COLO829 (cell line): ENCODE measurements around the gene ZNF664.

ENCODE experiments used
- DNase-seq: peaks from one replicate; pipeline ENCODE4 v3.0.0; 2012; ENCODE audit warnings: low spot score

The ZNF664 gene

DNA sequence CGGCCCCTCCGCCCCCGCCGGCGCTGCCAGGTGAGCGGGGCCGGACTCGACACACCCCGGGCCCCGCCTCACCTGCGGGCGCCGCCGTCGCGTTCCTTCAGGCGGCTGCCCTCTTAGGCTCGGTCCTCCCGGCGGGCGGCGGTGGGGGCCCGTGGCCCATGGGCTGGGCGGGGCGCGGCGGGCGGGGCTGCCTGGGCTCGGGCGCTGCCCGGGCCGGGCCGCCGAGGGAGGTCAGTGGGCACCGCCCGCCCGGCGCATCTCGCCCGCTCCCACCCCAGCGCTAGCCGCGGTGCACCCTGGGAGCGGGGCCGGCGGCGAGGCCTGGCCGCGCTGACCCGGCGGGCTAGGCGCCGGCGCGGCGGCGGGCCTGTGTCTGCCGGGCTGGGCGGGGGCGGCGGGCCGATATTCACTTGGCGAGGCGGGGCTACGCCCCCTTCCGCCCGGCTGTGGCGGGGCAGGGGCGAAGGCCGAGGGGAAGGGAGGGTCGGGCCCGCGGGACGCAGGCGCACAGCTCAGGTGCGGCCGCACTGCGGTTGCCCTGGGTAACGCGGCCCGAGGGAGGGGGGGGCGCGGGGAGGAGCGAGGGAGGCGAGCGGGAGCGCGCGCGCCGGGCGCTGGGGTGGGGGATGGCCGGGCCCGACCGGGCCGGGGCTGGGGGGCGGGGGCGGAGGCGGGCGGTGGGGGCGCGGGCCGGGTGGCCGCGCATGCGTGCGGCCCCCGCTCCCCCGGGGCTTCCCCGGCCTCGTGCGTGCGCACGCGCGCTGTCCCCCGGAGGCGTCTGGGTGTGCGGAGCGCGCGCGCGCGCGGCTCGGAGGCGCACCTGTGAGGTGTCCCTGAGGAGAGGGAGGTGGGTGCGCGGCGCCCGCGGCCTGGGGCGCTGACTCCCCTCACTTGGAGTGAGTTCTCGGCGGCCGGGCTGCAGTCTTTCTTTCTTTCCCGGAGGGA lies at the start of gene ZNF664, which contains the start of gene CCDC92:
ZNF664 (plus strand) TSS at position 759 of the 945 bp plus-strand sequence. CDS start 38,930 bp downstream, outside the sequence.
CCDC92 (minus strand) TSS at position 375 of the 945 bp plus-strand sequence. CDS start 28,526 bp downstream, outside the sequence.
- peak; percentile 85 for DNase-seq

DNA sequence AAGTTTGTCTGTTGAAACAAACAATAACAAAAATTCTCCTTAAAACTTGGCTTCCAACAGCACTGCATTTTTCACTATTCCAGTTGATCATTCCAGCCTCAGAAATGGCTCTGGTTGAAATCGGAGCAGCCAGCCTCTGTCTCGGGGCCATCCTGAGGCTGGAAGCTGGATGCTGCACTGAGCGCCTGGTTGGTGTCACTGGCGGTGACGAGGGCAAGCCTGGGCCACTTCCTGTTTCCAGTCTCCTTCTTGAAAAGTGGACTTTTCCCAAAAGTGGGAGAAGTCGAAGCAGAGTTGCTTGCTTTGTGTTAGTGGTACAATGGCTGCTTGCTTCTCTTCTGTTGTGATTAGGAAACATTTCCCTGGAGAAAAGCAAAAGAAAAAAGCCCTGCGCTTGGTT lies 49.1 kb upstream of the ZNF664 start:
- DNase-seq: no peak

DNA sequence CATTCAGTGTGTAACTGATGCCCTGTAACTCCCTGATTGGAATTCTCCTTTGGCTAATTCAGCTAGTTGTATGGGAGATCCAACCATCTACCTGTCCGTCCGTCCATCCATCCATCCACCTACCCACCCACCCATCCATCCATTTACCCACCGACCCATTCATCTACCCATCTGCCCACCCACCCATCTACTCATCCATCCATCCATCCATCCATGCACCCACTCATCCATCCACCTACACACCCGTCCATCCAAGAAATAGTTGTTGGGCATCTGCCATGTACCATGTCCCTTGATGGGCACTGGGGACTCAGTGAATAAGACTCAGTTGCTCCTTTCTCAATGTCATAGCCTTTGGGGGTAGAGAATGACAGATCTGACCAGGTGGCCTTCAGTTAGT lies 48.5 kb upstream of the ZNF664 start:
- DNase-seq: no peak

DNA sequence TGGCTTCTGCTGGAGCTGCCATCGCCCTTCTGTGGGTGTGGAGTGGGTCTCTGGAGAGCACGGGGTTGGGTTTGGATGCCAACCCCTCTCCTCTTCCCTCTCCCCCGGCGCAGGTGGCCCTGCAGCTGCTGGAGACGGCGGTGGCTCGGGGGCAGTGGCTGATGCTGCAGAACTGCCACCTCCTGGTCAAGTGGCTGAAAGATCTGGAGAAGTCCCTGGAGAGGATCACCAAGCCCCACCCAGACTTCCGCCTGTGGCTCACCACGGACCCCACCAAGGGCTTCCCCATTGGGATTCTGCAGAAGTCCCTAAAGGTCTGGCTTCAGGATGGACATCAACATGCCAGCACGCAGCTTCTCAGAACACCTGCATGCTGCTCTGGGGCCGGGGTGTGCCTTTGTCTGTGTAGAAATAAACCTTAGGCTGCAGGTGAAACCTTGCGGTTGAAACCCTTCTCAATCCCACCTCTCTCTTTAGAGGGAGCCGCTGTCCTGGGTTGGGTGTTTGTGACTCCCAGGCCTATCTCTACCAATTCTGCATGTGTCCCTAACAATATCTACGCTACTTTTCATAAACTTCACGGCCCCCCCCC lies 44.6 kb upstream of the ZNF664 start:
- no peak for DNase-seq

GRCh38 chr12:123928897-123929296 lies 44.1 kb upstream of the ZNF664 start:
- no peak for DNase-seq

- no peak for DNase-seq
These were observed 43.0 kb upstream of the ZNF664 start for GRCh38 chr12:123929946-123930583.

DNA sequence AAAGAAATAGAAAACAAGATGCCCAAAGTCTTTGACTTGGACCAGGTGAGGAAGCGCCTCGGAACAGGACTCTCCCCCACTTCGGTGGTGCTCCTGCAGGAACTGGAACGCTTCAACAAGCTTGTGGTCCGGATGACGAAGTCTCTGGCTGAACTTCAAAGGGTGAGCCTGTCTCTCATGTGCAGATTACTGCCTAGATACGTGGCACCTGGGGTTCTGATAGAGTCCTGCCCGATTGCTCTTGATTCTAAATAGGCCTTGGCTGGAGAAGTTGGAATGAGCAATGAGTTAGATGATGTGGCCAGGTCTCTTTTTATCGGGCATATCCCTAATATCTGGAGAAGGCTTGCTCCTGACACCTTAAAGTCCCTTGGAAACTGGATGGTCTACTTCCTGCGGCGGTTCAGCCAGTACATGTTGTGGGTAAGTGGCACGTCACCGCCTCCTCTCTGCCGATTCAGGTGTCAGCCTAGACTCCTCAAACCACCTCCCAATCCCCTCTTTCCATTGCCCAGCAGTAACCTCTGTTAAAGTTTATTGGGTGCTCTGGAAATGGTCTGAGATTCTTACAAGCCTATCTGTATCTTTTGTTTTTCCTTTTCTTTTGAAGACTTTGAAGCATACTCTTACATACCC lies 41.2 kb upstream of the ZNF664 start:
- DNase-seq: no peak

GRCh38 chr12:123933214-123933613 lies 39.8 kb upstream of the ZNF664 start:
- no peak for DNase-seq

DNA sequence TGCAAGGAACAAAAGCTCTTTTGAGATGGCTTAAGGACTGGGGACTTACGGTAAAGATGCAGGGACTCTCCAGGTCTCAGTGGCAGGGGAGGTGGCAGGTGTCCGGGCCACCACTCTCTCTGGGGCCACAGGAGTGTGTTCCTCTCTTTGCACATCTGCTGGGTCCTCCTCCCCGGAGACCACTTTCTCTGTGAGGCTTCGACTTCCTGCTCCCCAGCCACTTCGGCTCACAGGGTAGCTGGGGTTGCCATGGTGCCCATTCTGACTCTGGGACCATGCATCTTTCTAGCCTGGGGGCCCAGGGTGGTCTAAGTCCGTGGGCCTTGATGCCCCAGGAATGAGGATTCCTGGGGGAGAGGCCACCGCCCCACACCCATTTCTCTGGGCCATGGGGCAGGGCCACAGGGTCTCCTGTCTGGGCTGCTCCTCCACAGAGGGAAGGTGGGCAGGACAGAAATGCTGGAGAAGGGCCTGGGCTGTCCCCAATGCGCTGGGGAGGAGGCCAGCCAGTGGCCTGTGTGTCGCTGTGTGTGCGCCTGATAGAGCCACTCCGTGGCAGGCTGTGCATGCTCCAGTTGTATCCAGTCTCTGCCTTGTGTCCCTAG lies 38.9 kb upstream of the ZNF664 start:
- DNase-seq: no peak

- no peak for DNase-seq
These were observed 38.2 kb upstream of the ZNF664 start for GRCh38 chr12:123934829-123935228.

GRCh38 chr12:123935956-123936355 lies 37.1 kb upstream of the ZNF664 start:
- DNase-seq: no peak

DNA sequence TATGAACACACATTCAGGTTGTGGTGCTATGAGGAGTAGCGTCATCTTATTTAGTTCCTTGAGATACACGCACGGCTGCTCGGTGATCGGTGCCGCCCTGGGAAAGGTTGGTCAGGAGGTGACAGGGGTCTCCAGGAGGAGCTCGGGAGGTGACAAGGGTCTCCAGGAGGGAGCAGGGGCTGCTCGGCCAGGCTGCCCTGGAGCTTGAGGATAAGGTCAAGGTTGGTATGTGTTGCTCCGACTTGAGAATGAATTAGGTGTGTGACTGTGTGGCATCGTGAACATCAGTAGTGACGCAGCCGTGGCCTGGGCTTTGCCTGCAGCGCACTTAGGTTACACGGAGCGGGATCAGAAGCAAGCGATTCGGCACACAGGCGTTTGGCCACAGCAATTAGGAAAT lies 36.5 kb upstream of the ZNF664 start:
- no peak for DNase-seq

- no peak for DNase-seq
These were observed 35.9 kb upstream of the ZNF664 start for GRCh38 chr12:123936956-123937706.

DNA sequence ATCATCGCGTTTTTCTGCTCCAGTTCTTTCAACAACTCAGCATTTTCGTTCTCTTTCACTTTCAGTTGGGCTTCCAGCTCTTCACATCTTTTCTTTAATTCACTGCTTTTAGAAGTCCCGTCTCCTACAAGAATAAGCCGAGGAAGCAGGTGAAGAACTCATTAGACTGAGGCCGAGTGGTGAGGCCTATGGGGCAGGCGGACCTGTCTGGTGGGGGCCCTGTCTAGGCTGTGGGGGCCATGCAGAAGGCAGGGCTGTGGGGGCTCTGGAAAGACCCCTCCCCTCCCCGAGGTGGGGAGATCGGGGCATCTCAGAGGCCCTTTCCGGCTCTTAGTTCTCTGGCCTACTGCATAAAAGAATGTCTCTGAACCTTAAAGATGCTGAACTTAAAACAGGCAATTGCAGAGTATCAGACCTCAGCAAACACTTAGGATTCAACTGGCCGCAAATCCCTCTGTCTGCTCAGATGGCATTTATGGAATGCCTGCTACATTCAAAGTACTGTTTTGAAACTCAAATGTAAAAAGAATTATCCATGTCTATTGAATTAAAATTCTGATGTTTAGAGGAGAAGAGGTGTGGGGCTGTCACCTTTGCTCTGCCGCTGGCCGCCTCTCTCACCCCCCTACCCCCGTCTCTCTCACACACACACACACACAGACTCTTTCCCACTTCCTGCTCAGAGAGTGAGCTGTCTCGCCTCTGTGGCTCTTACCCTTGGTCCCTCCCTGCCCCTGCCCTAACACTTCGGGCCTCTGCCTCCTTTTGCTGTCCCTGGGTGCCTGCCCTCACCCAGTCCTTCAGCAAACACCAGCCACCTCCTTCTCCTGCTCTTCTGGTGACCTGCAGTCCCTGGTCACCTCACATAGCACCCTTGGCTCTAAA lies 35.1 kb upstream of the ZNF664 start:
- no peak for DNase-seq

DNA sequence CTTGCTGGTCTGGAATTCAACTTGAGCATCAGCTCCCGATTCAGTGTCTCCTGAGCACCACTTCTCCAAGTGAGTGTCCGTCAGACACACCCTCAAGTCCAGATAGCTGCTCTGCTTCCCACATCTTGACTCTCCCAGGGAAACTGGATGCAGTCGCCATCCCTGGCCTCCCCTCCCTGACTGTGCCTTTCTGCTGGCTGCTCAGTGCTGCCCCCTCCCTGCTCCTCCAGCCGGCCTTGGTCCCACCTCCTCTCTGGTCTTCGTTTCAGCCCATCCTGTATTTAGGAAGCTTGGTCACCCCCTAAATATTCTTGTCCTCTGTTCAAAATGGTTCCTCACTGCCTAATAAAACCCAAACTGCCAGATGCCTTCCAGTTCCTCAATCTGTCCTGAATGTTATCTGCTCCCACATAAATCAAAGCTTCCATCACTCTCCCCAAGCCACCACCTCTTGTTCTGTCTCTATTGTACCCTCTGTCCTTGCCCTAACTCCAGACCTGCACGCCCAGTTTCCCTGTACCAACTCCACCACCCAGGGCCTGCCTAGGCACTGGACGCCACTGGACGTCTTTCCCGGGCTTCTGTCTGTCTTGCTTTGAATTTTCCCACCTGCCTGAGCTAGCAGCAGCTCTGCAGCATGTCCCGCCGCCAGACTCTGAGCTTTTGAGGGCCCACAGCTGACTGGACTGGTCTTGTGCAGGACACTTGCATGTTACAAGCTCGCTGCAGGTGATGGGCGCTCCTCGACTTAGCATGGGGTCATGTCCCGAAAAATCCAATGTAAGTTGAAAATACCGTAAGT lies 34.1 kb upstream of the ZNF664 start:
- DNase-seq: no peak

DNA sequence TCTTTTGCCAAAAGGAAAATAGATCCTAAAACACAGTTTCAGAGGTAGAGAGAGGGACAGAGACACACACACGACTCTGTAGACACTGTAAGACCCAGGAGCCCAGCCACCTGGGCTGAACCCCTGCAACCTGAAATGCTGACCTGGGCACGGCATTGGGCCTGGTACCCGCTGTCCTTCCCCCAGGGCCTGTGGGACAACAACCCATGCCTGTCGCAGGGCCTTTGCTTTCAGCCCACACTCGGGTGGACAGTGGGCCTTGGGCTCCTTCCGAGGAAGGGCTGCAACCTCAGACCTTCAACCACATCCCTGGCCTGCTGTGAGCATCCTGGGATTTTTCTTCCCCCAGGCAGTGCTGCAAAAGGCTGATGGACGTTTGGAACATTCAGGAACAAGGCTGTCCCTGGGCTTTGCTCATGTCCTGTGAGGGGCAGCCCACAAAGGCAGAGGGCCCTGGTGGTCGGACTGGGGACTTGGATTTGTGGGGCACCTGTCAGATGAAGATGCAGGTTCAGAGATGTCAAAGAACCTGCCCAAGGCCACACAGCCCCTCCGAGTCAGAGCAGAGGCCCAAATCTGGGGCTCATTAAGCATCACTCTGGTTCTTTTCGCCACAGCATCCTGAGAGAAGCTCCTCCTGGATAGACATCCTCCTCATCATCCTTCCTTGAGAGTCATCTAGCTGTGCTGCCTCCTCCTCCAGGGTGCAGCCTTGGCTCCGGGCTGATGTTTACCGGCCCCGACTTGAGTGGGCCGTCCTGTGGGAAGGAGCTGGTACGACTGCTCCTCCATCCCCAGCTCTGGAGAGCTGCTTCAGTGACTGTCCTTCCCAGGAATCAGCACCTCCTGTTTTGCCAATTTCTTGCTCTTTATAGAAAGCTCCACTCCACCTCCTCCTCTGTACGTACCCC lies 33.0 kb upstream of the ZNF664 start:
- DNase-seq: no peak

DNA sequence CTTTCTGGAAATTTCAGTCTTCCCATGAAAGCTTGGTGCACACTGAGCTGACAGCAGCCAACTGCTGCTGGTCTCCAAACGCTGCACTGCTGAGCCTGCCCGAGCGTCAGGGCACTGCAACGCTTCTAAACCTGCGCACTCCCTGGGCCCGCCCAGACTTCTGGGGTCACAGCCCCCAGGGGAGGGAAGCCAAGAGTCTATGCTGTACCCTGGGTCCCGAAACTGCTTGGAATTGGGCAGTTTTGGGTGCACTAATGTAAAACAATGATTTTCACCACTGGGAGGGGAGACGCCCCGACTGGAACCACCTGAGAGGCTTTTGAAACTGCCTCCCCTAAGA lies 32.4 kb upstream of the ZNF664 start:
- no peak for DNase-seq

DNA sequence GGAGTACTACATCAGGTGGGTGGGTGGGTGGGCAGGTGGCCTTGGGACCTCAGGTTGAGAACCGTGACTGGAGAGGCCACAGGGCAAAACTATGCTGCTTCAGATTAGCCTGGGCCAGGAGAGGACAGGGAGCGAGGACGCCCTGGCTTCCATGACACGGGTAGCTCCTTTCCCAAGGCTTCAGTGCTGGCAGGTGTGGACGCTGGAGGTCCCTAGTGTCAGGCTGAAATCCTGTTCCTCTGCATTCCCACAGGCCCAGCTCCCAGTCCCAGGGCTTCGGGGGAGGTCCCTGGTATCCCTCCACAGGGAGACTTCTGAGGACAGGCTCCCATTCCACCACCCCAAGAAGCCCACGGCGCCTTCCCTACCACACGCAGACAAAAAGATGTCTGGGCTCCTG lies 32.0 kb upstream of the ZNF664 start:
- DNase-seq: no peak
